K562 (cell line): ENCODE measurements around the gene TLR1. TPM values are rescaled to one million over a fixed set of nuclear protein-coding genes. Genes with fewer than 3 reads are reported as not detected.

ENCODE experiments used
- ATAC-seq: fragments of 200-7000 bp; cut with Tn5 transposase; 3 replicates; pipeline ENCODE4 v1.9.1; 2020; ENCODE audit warnings: moderate library complexity
- BruUV-seq: library from RNA; stranded (reverse); fragments of 400-500 nt; replicated peaks from 2 replicates; lab custom pipeline; 2021; lab: Mats Ljungman, UMichigan
- CTCF ChIA-PET: fragments of 300-600 bp; formaldehyde crosslinking; extraction: SDS; loops from one replicate; lab custom pipeline; 2021; ENCODE audit warnings: low intra/inter-chr PET ratio; lab: Yijun Ruan, JAX
- POLR2A ChIA-PET: fragments of 300-600, 350-650 bp; sonication (Branson Sonifier 250); formaldehyde crosslinking; extraction: SDS; loops from one replicate; lab custom pipeline; 2021; ENCODE audit warnings: antibody characterized with exemption, inconsistent platforms; lab: Yijun Ruan, JAX
- DNase-seq, 4 experiments: peaks; one replicate each; pipeline versions ENCODE4 v3.0.0 to v3.0.0-alpha.2; 2011 to 2018; ENCODE audit warnings: low spot score in 3 of 4, mixed read lengths in 3 of 4; ENCODE audit errors: extremely low read depth in 1 of 4
- FAIRE-seq: peaks from 2 replicates; lab custom pipeline; 2011; peaks lifted over from hg19 to GRCh38; lab: Jason Lieb, UNC
- H2AFZ ChIP-seq: 2 replicates; pipeline ENCODE4 v1.6.0; 2011; ENCODE audit warnings: low read depth, low read length, control low read depth, inconsistent platforms
- H3K27ac ChIP-seq: fragments of 200-600 bp; 3 replicates; pipeline ENCODE4 v1.8.0; 2011; ENCODE audit warnings: low read depth, mild to moderate bottlenecking, control low read depth, inconsistent platforms, low read length, moderate library complexity, mixed read lengths; ENCODE audit errors: extremely low read depth
- H3K27me3 ChIP-seq, 2 experiments: fragments of 300-600 bp in 1 of 2; 2 replicates in 1 of 2; 3 replicates in 1 of 2; pipeline versions ENCODE4 v1.6.0 to v1.8.0; 2011; ENCODE audit warnings: inconsistent platforms in 2 of 2, low read length in 2 of 2, mild to moderate bottlenecking in 1 of 2, mixed read lengths in 1 of 2, moderate library complexity in 1 of 2; ENCODE audit not compliant: control insufficient read depth in 2 of 2, insufficient read depth in 2 of 2
- H3K36me3 ChIP-seq: fragments of 300-600 bp; 3 replicates; pipeline ENCODE4 v1.8.0; 2011; ENCODE audit warnings: mild to moderate bottlenecking, low read length, inconsistent platforms; ENCODE audit not compliant: control insufficient read depth, insufficient read depth
- H3K4me1 ChIP-seq, 2 experiments: fragments of 200-600 bp in 1 of 2; replicated peaks in 1 of 2; 2 replicates in 1 of 2; 3 replicates in 1 of 2; pipeline versions ENCODE4 v1.5.1 to v1.8.0; 2011; ENCODE audit warnings: inconsistent platforms in 2 of 2, low read length in 2 of 2, mild to moderate bottlenecking in 1 of 2, mixed read lengths in 1 of 2, moderate library complexity in 1 of 2; ENCODE audit not compliant: control insufficient read depth in 2 of 2, insufficient read depth in 2 of 2
- H3K4me2 ChIP-seq: 2 replicates; pipeline ENCODE4 v1.6.1; 2011; ENCODE audit warnings: low read length, control low read depth, inconsistent platforms, mixed read lengths; ENCODE audit not compliant: insufficient read depth
- H3K4me3 ChIP-seq: fragments of 200-600 bp; sonication (generic), shearing (Covaris generic); 2 replicates; pipeline ENCODE4 v1.5.1; 2016; ENCODE audit warnings: control low read depth, inconsistent platforms
- H3K79me2 ChIP-seq: fragments of 200-600 bp; 3 replicates; pipeline ENCODE4 v1.8.0; 2011; ENCODE audit warnings: low read length, inconsistent platforms; ENCODE audit not compliant: control insufficient read depth, insufficient read depth
- H3K9ac ChIP-seq, 2 experiments: 2 replicates each; pipeline versions ENCODE4 v1.6.0 to v1.6.1; 2011; ENCODE audit warnings: low read depth in 2 of 2, low read length in 2 of 2, control low read depth in 1 of 2, inconsistent platforms in 1 of 2, mild to moderate bottlenecking in 1 of 2, mixed read lengths in 1 of 2; ENCODE audit not compliant: insufficient read depth in 1 of 2
- H3K9me1 ChIP-seq: one replicate; pipeline ENCODE4 v1.6.0; 2011; ENCODE audit warnings: inconsistent platforms, mild to moderate bottlenecking, low read length, moderate library complexity; ENCODE audit not compliant: control insufficient read depth, insufficient read depth
- H3K9me3 ChIP-seq: replicated peaks from 2 replicates; pipeline ENCODE4 v1.5.1; 2011; ENCODE audit warnings: low read depth, low read length, inconsistent platforms; ENCODE audit not compliant: control insufficient read depth, insufficient read depth
- H4K20me1 ChIP-seq: replicated peaks from 2 replicates; pipeline ENCODE4 v1.6.1; 2011; ENCODE audit warnings: low read length, inconsistent platforms, mixed read lengths; ENCODE audit not compliant: control insufficient read depth, insufficient read depth
- EP300 ChIP-seq: IDR thresholded peaks from 2 replicates; pipeline ENCODE4 v1.6.1; 2012; ENCODE audit warnings: low read length, improper control_type of control experiment
- GABPB1 ChIP-seq: sonication (generic); formaldehyde crosslinking; IDR thresholded peaks from 2 replicates; pipeline ENCODE4 v1.8.0; 2022; ENCODE audit warnings: mild to moderate bottlenecking, missing genetic modification reagents
- SLC30A9 ChIP-seq: fragments of 250-450 bp; sonication (Bioruptor Pico); IDR thresholded peaks from 2 replicates; pipeline ENCODE4 v1.8.0; 2022; ENCODE audit warnings: mild to moderate bottlenecking, moderate library complexity
- SMAD1 ChIP-seq: fragments of 150-350 bp; IDR thresholded peaks from 2 replicates; pipeline ENCODE4 v1.6.1; 2014; ENCODE audit warnings: low read length, low read depth; ENCODE audit not compliant: partially characterized antibody
- TAF15 ChIP-seq: fragments of 200-400 bp; formaldehyde crosslinking; IDR thresholded peaks from 2 replicates; pipeline ENCODE4 v1.6.1; 2017; ENCODE audit warnings: mild to moderate bottlenecking, low read depth, low read length, moderate library complexity
- ZNF79 ChIP-seq: fragments of 250-450 bp; sonication (Bioruptor Pico); IDR thresholded peaks from 2 replicates; pipeline ENCODE4 v1.4.0; 2020; ENCODE audit warnings: low read depth, mild to moderate bottlenecking, moderate library complexity
- in situ Hi-C: fragments of 300-500 bp; cut with MboI; formaldehyde crosslinking; loops from 4 replicates; pipeline ENCODE4 v1.15.0; 2018; ENCODE audit warnings: inconsistent platforms, mixed read lengths
- intact Hi-C: fragments of 100-400 bp; cut with micrococcal nuclease; formaldehyde crosslinking; loops from 2 replicates; pipeline ENCODE4 v1.14.2; 2022
- polyA plus RNA-seq, 8 experiments: library from polyadenylated mRNA; depleted of rRNA in 4 of 8; stranded (reverse) in 5 of 8; unstranded in 3 of 8; fragments of >200 nt; fragmentation: Nextera tagmentation in 2 of 8; fragmentation: Illumina TruSeq in 1 of 8; extraction: Ambion mirVana in 2 of 8; extraction: Trizol in 1 of 8; gene quantifications; 2 replicates each; pipeline versions ENCODE4 v1.2.1 to v1.2.3, GENCODE V29; 2011 to 2014; ENCODE audit warnings: inconsistent platforms in 1 of 8, missing spikeins in 1 of 8
- total RNA-seq, 7 experiments: library from RNA; depleted of rRNA in 6 of 7; stranded (reverse); fragments of >200 nt in 6 of 7; fragmentation: Illumina TruSeq in 2 of 7; extraction: Trizol in 2 of 7; gene quantifications; 2 replicates each; pipeline versions ENCODE4 v1.2.1 to v1.2.3, GENCODE V29; 2011 to 2021; ENCODE audit warnings: low replicate concordance in 1 of 7
- TF ChIP-seq, protein P1 (sequence below): fragments of 450-650 bp; IDR thresholded peaks from 2 replicates; pipeline ENCODE4 v1.6.1; 2018; ENCODE audit warnings: mild to moderate bottlenecking, low read depth; ENCODE audit not compliant: partially characterized antibody
- TF ChIP-seq, protein P2 (sequence below): fragments of 450-650 bp; conservative IDR thresholded peaks from 2 replicates; pipeline ENCODE4 v1.6.1; 2016; ENCODE audit warnings: missing genetic modification characterization, low read depth, mild to moderate bottlenecking, missing compliant biosample characterization, moderate library complexity

Gene TLR1
- total and polyA plus RNA-seq, 9 of the 15 experiments (the other 6 are each of a cell fraction or from before 2014, with no cell fraction given), result 0.11 to 0.49 (median 0.29) TPM

DNA sequence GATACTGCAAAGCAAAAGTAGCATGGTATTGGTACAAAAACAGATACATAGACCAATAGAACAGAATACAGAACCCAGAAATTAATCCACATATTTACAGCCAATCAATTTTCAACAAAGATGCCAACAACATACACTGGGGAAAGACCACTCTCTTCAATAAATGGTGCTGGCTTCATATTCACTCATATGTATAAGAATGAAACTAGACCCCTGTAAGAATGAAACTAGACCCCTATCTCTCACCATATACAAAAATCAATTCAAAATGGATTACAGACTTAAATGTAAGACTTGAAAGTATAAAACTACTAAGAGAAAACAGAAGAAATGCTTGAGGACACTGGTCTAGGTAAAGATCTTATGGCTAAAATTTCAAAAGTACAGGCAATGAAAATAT is 32.7 kb upstream of the TLR1 start:
- no TSS peak for BruUV-seq
- Histone ChIP-seq H3K9me3 (no peaks in the 10 kb centered on the region), H3K4me2 (no peak overlapping the region), H2AFZ (no peak overlapping the region), H3K9me1 (no peaks in the 10 kb centered on the region), H3K27ac (no peak overlapping the region), H3K4me3 (no peak overlapping the region), H3K4me1 (no peaks in the 10 kb centered on the region), H3K27me3 (peaks cover 2 to 3% of the 10 kb centered on the region in 2 experiments), H3K36me3 (no peaks in the 10 kb centered on the region), H3K79me2 (no peaks in the 10 kb centered on the region), H4K20me1 (no peaks in the 10 kb centered on the region), H3K9ac (no peak overlapping the region)
- FAIRE-seq (no peak), ATAC-seq (no peak), DNase-seq (no peak)
- in situ Hi-C loops, result no loop called here
- intact Hi-C loops, result no loop called here
- ChIA-PET POLR2A (no interaction called here), CTCF (no interaction called here)
- TF ChIP-seq GABPB1 (CRISPR knock-in tag) (no peak), TAF15 (no peak), EP300 (no peak), ZNF79 (CRISPR knock-in tag) (no peak), SMAD1 (no peak), SLC30A9 (CRISPR knock-in tag) (no peak)
- TF ChIP-seq, protein P1, sequence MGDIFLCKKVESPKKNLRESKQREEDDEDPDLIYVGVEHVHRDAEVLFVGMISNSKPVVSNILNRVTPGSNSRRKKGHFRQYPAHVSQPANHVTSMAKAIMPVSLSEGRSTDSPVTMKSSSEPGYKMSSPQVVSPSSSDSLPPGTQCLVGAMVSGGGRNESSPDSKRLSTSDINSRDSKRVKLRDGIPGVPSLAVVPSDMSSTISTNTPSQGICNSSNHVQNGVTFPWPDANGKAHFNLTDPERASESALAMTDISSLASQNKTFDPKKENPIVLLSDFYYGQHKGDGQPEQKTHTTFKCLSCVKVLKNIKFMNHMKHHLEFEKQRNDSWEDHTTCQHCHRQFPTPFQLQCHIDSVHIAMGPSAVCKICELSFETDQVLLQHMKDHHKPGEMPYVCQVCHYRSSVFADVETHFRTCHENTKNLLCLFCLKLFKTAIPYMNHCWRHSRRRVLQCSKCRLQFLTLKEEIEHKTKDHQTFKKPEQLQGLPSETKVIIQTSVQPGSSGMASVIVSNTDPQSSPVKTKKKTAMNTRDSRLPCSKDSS, result no peak
- TF ChIP-seq, protein P2, sequence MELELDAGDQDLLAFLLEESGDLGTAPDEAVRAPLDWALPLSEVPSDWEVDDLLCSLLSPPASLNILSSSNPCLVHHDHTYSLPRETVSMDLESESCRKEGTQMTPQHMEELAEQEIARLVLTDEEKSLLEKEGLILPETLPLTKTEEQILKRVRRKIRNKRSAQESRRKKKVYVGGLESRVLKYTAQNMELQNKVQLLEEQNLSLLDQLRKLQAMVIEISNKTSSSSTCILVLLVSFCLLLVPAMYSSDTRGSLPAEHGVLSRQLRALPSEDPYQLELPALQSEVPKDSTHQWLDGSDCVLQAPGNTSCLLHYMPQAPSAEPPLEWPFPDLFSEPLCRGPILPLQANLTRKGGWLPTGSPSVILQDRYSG, result no peak
